Measurements from ENCODE around the gene ANKRD12. TPM values are rescaled to one million over a fixed set of nuclear protein-coding genes. Genes with fewer than 3 reads are reported as not detected.

The ANKRD12 gene
- total and polyA plus RNA-seq, 2 experiments from 2014 or later = 23.9 to 92.4 TPM

DNA sequence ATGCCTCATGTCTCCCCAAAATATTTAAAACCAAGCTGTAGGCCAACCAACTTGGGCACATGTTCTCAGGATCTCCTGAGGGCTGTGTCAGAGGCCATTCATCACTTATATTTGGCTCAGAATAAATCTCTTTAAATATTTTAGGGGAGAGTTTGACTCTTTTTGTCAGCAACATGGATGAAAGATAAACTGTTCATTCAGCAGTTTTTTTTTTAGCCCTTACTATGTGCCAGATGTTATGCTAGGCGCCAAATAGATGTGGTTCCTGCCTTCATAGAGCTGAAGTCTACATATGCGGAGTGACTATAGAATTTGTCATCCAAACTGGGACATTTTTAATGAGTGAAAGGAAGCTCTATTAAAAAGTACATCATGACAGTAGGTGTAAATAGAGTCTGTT lies 155.5 kb downstream of the ANKRD12 start:
- Histone ChIP-seq H3K27me3 (ENCODE audit: insufficient read depth) (no peaks in the 10 kb centered on the region), H3F3A (replicated peaks; ENCODE audit: low read depth) (no peaks in the 10 kb centered on the region), H3K4me1 (ENCODE audit: insufficient read depth) (no peaks in the 10 kb centered on the region), H3K36me3 (ENCODE audit: insufficient read depth) (peaks cover 18% of the 10 kb centered on the region), H3K4me2 (no peak overlapping the region), H3K9me2 (ENCODE audit: insufficient read depth) (0 out of 2 replicates have a peak, but pooled peaks cover 4% of the 10 kb centered on the region), H2AFZ (no peak overlapping the region), H4K20me1 (replicated peaks; ENCODE audit: insufficient read depth) (no peaks in the 10 kb centered on the region), H3K27ac (ENCODE audit: low read depth) (no peak overlapping the region), H3K79me2 (replicated peaks; ENCODE audit: insufficient read depth) (no peaks in the 10 kb centered on the region), H3K4me3 (no peak overlapping the region)
- no peaks in the 10 kb centered on the region for H3K27me3 Mint-ChIP-seq (ENCODE audit: insufficient read depth, low read depth, poor library complexity)
- peaks cover 56% of the 10 kb centered on the region for H3K36me3 Mint-ChIP-seq (ENCODE audit: low read depth)
- no peak for ATAC-seq
- DNase-seq (ENCODE audit: low spot score) = no peak
- peaks cover 73% of the 10 kb centered on the region for H3K9me3 Mint-ChIP-seq
- H3K27ac Mint-ChIP-seq = no peak overlapping the region
- no peaks in the 10 kb centered on the region; the same call in 2 of the 3 replicates for H3K4me1 Mint-ChIP-seq
- TF ChIP-seq POLR2AphosphoS5 (IDR thresholded peaks at IDR 0.05; ENCODE audit: low read depth) (no peak), EZH2 (IDR thresholded peaks at IDR 0.05; ENCODE audit: low read depth, unreplicated experiment) (no peak), JUNB (IDR thresholded peaks at IDR 0.05; ENCODE audit: unreplicated experiment) (no peak), NANOG (IDR thresholded peaks at IDR 0.05; ENCODE audit: borderline replicate concordance) (no peak), STAT1 (IDR thresholded peaks at IDR 0.05; ENCODE audit: unreplicated experiment) (no peak), CREB1 (CRISPR knock-in tag; IDR thresholded peaks at IDR 0.05; ENCODE audit: low read depth) (no peak), ZNF114 (CRISPR knock-in tag; IDR thresholded peaks at IDR 0.05) (no peak), ZNF331 (CRISPR knock-in tag; IDR thresholded peaks at IDR 0.05; ENCODE audit: low read depth) (no peak), EZH2phosphoT487 (IDR thresholded peaks at IDR 0.05; ENCODE audit: unreplicated experiment) (no peak)
- TF ChIP-seq, protein P1, sequence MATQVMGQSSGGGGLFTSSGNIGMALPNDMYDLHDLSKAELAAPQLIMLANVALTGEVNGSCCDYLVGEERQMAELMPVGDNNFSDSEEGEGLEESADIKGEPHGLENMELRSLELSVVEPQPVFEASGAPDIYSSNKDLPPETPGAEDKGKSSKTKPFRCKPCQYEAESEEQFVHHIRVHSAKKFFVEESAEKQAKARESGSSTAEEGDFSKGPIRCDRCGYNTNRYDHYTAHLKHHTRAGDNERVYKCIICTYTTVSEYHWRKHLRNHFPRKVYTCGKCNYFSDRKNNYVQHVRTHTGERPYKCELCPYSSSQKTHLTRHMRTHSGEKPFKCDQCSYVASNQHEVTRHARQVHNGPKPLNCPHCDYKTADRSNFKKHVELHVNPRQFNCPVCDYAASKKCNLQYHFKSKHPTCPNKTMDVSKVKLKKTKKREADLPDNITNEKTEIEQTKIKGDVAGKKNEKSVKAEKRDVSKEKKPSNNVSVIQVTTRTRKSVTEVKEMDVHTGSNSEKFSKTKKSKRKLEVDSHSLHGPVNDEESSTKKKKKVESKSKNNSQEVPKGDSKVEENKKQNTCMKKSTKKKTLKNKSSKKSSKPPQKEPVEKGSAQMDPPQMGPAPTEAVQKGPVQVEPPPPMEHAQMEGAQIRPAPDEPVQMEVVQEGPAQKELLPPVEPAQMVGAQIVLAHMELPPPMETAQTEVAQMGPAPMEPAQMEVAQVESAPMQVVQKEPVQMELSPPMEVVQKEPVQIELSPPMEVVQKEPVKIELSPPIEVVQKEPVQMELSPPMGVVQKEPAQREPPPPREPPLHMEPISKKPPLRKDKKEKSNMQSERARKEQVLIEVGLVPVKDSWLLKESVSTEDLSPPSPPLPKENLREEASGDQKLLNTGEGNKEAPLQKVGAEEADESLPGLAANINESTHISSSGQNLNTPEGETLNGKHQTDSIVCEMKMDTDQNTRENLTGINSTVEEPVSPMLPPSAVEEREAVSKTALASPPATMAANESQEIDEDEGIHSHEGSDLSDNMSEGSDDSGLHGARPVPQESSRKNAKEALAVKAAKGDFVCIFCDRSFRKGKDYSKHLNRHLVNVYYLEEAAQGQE (IDR thresholded peaks at IDR 0.05; ENCODE audit: unreplicated experiment) = no peak
- TF ChIP-seq, protein P2, sequence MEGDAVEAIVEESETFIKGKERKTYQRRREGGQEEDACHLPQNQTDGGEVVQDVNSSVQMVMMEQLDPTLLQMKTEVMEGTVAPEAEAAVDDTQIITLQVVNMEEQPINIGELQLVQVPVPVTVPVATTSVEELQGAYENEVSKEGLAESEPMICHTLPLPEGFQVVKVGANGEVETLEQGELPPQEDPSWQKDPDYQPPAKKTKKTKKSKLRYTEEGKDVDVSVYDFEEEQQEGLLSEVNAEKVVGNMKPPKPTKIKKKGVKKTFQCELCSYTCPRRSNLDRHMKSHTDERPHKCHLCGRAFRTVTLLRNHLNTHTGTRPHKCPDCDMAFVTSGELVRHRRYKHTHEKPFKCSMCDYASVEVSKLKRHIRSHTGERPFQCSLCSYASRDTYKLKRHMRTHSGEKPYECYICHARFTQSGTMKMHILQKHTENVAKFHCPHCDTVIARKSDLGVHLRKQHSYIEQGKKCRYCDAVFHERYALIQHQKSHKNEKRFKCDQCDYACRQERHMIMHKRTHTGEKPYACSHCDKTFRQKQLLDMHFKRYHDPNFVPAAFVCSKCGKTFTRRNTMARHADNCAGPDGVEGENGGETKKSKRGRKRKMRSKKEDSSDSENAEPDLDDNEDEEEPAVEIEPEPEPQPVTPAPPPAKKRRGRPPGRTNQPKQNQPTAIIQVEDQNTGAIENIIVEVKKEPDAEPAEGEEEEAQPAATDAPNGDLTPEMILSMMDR (conservative IDR thresholded peaks at IDR 0.05; ENCODE audit: low read depth in 2 of 2) = no peak
- TF ChIP-seq, protein P3, sequence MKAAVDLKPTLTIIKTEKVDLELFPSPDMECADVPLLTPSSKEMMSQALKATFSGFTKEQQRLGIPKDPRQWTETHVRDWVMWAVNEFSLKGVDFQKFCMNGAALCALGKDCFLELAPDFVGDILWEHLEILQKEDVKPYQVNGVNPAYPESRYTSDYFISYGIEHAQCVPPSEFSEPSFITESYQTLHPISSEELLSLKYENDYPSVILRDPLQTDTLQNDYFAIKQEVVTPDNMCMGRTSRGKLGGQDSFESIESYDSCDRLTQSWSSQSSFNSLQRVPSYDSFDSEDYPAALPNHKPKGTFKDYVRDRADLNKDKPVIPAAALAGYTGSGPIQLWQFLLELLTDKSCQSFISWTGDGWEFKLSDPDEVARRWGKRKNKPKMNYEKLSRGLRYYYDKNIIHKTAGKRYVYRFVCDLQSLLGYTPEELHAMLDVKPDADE (IDR thresholded peaks at IDR 0.05) = no peak
- TF ChIP-seq, protein P4, sequence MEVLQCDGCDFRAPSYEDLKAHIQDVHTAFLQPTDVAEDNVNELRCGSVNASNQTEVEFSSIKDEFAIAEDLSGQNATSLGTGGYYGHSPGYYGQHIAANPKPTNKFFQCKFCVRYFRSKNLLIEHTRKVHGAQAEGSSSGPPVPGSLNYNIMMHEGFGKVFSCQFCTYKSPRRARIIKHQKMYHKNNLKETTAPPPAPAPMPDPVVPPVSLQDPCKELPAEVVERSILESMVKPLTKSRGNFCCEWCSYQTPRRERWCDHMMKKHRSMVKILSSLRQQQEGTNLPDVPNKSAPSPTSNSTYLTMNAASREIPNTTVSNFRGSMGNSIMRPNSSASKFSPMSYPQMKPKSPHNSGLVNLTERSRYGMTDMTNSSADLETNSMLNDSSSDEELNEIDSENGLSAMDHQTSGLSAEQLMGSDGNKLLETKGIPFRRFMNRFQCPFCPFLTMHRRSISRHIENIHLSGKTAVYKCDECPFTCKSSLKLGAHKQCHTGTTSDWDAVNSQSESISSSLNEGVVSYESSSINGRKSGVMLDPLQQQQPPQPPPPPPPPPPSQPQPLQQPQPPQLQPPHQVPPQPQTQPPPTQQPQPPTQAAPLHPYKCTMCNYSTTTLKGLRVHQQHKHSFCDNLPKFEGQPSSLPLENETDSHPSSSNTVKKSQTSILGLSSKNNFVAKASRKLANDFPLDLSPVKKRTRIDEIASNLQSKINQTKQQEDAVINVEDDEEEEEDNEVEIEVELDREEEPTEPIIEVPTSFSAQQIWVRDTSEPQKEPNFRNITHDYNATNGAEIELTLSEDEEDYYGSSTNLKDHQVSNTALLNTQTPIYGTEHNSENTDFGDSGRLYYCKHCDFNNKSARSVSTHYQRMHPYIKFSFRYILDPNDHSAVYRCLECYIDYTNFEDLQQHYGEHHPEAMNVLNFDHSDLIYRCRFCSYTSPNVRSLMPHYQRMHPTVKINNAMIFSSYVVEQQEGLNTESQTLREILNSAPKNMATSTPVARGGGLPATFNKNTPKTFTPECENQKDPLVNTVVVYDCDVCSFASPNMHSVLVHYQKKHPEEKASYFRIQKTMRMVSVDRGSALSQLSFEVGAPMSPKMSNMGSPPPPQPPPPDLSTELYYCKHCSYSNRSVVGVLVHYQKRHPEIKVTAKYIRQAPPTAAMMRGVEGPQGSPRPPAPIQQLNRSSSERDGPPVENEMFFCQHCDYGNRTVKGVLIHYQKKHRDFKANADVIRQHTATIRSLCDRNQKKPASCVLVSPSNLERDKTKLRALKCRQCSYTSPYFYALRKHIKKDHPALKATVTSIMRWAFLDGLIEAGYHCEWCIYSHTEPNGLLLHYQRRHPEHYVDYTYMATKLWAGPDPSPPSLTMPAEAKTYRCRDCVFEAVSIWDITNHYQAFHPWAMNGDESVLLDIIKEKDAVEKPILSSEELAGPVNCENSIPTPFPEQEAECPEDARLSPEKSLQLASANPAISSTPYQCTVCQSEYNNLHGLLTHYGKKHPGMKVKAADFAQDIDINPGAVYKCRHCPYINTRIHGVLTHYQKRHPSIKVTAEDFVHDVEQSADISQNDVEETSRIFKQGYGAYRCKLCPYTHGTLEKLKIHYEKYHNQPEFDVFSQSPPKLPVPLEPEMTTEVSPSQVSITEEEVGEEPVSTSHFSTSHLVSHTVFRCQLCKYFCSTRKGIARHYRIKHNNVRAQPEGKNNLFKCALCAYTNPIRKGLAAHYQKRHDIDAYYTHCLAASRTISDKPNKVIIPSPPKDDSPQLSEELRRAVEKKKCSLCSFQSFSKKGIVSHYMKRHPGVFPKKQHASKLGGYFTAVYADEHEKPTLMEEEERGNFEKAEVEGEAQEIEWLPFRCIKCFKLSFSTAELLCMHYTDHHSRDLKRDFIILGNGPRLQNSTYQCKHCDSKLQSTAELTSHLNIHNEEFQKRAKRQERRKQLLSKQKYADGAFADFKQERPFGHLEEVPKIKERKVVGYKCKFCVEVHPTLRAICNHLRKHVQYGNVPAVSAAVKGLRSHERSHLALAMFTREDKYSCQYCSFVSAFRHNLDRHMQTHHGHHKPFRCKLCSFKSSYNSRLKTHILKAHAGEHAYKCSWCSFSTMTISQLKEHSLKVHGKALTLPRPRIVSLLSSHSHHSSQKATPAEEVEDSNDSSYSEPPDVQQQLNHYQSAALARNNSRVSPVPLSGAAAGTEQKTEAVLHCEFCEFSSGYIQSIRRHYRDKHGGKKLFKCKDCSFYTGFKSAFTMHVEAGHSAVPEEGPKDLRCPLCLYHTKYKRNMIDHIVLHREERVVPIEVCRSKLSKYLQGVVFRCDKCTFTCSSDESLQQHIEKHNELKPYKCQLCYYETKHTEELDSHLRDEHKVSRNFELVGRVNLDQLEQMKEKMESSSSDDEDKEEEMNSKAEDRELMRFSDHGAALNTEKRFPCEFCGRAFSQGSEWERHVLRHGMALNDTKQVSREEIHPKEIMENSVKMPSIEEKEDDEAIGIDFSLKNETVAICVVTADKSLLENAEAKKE (CRISPR knock-in tag; IDR thresholded peaks at IDR 0.05) = no peak
- no peak overlapping the region for H3K4me3 Mint-ChIP-seq
